NCI-H774 (cell line): ENCODE results near the gene PACRG.

Source experiments
- DNase-seq: peaks from one replicate; lab custom pipeline; 2025; lab: John Stamatoyannopoulos, UW

Gene PACRG

DNA sequence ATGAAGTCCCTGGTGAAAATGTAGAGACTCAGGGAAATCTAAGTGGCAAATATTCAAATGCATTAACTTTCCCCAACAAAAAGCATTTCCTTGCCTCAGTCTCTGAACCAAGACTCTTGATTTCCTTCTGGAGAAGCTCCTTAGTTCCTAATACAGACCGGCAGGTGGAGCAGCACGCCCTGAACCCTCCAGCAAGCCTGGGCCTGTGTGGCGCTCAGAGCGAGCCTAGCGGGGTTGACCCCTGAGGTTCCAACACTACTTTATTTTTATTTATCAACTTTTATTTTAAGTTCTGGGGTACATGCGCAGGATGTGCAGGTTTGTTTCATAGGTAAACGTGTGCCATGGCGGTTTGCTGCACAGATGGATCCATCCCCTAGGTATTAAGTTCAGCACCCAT, 50.8 kb downstream of the PACRG start:
- no peak for DNase-seq

DNA sequence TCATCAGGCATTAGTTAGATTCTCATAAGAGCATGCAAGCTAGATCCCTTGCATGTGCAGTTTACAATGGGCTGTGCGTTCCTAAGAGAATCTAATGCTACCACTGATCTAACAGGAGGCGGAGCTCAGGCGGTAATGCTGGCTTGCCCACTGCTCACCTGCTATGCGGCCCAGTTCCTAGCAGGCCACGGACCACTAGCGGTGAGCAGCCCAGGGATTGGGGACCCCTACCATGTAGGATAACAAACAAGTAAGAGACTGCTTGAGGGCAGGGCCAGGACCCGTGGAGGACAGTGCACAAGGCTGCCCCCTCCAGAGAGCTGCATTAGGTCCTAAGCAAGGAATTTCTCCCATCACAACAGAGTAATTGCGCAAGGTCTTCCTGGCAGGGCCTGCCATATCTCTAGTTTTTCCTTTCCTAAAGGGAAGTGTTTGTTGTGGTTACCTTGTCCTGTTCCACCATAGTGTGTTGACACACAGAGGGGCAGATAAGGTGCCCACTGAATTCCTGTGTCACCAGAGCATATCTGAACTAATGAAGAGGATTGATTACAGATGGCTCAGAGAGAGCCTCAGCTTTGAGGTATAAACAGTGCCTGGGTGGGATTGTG, 58.0 kb downstream of the PACRG start:
- DNase-seq, result no peak

DNA sequence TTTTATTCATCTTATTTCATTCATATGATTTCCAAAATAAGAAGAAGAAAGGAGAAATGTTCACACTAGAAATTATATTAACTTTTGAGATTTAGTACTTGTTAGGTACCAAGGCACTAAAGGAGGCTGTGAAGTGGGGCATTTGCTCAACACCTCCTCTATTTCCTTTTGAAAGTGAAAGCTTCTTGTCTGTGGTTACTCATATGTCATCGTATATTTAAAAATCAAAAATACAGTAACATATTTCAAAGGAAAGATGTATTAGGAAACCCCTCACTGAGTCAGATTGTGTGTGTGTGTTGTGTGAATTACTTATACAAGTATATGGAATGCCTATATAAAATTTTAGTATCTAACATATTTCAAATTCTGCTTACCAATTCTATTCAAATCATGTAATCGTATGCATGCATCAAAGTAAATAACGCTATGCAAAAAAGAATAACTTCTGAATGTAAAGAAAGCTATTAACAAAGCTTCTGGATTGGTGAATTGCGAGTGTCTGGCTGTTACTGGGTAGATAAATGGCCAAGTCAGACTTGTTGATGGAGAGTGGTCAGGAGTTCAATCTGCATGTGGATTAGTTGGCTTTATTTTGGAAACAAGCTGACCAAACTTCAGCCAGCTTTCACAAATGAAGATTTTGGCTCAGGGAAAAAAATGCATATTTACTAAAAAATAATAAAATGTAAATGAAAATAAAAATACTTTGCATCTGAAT, 70.9 kb downstream of the PACRG start:
- DNase-seq, result no peak

DNA sequence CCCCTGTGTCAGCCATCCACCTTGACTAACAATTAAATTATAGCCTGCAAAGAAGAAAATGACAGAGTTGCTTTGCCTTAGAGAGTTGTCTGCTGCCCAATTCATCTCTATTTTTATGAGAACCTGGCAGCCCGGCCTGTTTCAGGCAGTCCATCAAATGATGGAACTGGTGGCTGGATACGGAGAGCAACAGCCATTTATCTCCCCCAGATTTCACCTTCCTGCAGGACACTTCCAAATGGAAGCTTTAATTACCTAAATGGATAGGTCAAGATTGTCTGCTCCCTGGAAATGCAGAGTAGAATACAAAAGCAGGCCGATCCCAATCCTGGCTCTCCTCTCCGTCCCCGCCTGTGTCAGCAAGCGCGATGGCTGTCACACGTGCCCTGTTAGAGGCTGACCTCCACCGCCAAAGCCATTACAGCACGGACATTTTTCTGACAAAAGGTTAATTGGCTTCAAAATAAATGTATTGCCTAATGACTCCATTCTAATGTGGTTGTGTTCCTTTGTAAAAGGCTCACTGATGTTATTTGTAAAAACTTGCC, 86.7 kb downstream of the PACRG start:
- DNase-seq, result peak; percentile 4

DNA sequence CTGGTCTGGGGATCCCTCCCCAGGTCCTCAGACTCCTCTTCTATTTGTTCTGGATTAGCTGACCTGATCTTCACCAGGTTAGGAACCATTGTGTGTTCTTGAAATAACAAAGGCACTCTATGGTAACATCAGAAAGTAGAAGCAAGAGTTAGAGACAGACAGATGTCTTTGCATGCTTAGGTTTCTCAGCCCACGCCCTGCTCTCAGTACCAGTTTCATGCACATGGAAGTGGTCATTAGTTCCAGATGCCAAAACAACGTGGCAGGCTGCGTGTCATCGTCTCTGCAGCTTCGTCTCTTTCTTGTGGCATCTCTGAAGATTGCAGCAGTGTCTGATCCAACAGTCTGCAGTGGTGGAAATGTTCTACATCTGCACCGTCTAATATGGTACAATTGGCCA, 89.4 kb downstream of the PACRG start:
- DNase-seq, result no peak

DNA sequence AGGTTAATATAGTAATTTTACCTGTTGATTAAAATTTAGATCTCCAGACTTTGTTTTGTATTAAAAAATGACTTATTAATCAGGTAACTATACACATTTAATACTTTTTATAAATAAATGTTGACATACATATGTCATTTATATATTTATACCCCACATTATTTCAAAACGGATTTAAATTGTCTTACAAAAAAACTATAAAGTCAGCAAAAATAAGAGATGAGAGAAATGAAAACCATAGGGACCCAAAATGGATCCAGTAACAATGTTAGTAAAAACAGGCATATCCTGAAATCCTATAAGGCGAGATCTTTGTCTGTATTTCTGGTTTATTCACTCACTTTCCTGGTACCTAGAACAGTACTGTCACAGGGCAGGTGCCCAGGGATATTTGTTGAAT, 91.5 kb downstream of the PACRG start:
- no peak for DNase-seq

DNA sequence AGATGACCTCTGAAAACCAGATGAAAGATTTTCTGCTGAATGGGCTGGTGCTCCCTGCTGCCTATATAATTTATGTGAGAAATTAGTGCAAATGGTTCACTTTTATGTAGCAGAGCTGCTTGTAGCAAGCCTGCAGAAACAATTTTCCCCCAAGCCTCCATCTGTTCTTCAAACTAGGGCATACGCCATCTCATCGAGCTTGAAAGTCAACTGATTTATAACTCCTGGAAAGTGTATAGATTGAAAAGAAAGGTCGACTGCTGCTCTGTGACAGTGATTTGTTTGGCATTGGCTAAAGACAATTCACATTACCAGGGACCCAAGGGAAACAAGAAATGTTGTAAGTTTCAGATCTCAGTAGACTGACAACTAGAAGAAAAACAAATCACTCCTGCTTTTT, 93.3 kb downstream of the PACRG start:
- no peak for DNase-seq

DNA sequence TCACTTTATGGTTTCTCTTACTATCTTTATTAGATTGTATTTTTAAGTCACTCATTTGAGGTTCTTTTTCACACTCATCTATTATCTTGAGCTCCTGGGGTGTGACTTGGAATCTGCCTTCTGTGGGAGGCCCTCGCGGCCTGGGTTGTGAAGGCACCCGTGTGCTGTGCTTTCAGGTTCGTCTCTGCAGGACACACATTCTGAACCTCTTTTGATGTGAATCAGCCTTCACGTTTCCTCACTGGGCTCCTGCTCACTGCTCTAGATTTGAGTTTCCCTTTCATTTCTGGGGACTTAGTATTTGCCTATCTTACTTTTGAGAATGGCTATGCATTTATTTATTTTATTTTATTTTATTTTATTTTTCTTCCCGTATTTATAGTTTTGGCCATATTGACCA, 97.8 kb downstream of the PACRG start:
- DNase-seq, result no peak

DNA sequence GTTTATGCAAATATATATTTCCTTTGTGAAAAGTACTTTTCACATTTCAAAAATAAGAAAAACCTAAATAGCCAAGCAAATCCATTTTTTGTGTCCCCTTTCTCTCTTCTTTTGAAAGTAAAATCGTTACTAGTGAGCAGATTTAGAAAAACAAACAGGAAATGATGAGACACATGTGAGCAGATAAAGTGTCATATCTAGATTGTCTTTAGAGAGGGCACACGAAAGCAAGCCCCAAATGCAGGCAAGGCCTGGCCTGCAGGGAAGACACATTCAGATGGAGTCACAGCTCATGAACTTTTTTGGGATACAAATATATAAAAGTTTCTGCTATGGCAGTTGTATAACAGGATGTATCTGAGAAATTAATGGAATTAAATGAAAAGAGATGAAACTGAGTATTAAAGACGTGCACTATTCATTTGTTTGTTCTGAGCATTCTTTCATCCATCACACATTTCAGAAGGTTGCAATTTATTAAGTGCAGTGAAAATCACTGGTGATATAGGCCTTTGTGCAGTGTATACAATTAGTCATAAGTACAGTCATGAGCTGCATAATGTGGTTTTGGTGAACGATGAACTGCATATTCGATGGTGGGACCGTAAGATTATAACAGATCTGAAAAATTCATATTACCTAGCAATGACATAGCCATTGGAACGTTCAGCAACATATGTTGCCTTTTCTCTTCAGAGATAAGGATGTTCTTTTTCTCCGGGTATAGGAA, 101.4 kb downstream of the PACRG start:
- no peak for DNase-seq

DNA sequence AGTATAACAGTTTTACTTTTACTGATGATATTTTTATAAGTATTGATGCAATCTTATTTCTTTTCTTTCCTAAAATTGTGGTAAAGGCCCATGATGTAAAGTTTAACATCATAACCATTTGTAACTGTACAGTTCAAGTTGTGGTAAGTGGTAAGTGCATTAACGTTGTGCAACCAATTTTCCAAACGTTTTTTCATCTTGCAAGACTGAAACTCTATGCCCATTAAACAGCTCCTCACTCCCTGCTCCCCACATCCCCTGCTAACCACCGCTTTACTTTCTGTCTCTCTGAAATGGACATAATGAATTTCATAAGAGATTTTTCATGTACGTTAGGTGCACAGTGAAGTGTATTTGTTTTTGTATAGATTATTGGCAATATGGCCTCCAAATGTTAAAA, 106.0 kb downstream of the PACRG start:
- DNase-seq, result no peak

DNA sequence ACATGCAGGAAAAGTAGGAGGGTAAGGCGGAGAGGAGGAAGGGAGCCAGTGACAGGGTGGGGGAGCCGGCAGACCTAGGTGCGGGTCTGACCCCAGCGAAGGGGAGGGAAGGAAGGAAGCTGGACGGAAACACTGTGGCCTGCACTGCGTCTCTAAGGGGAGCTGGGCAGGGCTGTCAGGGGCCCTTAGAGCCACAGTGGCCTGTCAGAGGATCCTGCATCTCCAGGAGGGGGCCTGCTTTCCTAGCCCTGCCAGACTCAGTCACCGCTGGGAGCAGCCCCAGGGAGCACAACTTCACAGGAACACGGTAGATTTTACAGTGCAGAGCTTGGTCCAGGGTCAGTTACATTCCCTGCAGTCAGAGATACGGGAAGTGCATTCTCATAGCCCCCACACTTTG, 118.2 kb downstream of the PACRG start:
- no peak for DNase-seq

DNA sequence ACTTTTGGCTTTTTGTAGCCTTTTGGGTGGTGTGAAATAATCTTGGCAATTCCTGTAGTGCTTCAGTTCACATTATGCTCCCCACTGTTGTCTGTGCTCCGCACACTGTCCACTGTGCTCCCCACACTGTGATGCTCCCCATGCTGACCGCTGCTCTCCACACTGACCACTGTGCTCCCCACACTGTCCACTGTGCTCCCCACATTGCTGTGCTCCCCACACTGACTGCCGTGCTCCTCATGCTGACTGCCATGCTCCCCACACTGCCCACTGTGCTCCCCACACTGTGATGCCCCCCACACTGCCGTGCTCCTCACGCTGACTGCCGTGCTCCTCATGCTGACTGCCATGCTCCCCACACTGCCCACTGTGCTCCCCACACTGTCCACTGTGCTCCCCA, 118.9 kb downstream of the PACRG start:
- DNase-seq, result no peak

DNA sequence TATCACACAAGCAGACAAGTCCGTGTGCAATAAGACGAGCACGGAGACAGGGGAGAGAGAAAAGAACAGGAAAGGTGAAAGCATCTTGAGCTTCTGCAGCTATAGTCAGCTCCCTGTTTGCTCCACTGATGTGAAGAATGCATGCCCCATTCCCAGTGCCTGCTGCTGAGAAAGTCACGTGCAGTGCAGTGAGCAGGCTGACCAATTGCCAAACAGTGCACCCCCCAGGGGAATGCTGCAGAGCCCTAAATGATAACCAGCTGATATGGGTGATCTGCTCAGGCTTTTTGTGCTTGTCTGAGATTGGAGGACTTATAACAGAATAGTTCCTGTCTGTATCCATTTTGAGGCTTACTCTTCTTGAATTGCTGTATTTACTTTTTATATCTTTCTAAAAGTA, 121.5 kb downstream of the PACRG start:
- DNase-seq, result no peak

DNA sequence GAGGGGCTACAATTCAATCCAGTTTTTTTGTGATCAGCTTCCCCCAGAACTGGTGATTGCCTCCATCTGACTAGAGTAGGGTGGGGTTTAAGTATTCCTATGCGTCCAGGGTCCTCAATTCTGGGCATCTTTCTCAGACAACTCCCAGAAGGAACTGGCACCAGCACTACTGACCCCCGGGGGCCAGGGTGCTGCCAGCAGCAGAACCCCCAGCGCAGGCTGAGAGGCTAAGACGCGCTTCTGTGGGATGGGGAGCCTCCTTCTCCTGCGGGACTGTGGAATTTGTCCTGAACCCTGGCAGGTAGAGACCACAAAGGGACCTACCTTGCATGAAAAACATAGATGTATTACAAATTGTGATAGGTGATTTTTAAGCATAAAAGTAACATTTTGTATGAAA, 124.4 kb downstream of the PACRG start:
- DNase-seq, result no peak

DNA sequence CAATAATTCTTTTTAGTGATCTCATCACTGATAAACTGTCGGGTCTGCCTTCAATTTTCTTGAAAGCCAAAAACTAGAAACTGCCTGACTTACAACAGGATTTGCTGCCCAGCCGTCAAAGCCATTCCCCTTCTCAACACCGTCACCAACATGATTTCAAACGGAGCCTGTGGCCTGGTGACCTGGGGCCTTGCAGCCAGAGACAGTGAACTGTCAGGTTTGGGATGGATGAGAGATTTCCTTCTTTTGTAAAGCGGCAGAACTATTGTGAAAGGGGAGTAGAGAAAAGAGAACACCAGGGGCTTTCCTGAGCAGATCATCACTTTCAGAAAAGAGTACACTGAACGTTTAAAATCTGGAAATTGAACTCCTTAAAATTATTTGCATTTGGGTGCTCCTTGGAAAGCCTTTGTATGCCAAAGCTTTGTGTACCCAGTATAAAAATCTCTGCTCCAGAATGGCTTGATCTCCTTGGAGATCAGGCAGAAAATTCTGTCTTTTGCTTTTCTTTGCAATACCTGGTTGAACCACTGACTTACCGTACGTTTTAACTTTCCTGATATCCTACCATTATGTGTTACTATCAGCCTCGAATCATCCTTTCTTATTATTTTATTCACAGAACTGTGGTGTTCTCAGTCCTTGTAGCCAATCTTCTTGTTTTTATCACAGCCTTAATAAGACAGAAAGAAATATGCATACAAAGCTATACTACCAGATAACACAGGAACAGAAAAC, 125.2 kb downstream of the PACRG start:
- no peak for DNase-seq

DNA sequence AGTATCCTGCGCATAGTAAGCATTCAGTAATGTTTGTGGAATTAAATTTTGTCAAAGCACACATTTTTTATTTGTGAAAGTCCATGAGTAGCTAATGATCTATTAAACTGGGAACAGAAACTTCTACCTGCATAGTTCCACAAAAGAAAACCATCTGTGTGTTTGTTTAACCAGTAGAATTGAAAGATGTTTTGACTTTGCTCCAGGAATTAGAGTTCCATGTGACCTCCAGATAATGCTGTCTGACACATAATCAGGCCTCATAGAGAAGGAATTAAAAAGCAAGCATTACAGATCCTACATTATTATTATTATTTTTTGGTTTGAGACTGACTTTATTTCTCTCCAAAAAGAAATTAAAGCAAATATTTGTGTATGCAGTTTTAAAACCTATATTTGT, 126.5 kb downstream of the PACRG start:
- no peak for DNase-seq

DNA sequence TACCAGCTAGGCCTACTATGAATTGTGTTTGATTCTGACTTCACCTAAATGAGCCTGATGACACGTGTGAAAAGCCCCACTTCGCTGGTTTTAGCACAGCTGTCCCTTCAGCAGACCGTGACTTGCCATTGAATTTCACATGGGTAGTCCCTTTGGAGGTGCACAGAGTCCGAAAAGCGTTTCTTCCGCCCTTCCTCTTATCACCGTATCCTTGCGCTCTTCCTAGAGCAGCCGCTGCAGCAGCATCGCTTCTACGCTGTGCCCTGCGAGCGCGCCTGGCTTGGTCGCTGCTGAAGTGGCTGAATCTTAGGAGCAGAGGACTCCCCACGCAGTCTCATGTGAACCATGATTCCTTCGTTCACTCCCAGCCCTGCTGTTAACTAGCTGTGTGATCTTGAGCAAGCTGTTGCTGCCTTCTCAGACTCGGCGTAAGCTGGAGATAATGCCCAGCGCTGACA, 127.0 kb downstream of the PACRG start:
- DNase-seq, result no peak

DNA sequence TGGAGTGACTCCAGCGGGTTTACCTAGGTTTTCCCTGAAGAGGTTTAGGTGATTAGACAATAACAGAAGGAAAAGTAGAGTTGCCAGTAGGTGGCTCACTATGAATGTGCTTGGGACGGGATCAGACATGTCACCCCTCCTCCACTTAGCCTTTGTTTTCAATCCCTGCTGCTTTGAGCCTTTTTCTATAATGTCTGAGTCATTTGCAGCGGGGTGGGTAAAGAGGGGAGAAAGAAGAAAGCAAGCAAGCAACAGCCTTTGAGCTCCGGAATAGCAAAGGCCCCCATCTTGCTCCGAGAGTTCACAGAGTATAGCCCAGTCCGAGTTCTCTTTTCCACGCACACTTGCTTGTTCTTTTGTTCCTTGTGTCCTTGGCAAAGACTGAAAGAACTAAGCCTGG, 129.1 kb downstream of the PACRG start:
- peak; percentile 29 for DNase-seq

DNA sequence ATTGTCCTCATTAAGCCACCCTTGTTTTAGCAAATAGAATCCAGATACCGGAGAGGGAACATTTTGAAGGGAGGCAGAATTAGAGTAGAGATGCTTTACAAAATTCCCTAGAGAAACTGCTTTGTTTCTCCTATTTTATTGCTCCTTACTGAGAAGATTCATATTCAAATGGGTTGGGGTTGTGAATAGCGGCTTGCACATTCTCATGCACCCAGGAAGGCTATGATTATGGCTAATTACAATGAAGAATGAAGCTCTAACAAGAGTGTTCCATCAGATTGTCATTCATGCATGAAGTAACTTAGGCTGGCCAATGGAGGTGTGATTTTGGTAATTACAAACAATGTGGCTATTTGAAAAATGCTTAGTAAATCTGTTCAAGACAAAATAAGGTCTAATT, 129.6 kb downstream of the PACRG start:
- no peak for DNase-seq

DNA sequence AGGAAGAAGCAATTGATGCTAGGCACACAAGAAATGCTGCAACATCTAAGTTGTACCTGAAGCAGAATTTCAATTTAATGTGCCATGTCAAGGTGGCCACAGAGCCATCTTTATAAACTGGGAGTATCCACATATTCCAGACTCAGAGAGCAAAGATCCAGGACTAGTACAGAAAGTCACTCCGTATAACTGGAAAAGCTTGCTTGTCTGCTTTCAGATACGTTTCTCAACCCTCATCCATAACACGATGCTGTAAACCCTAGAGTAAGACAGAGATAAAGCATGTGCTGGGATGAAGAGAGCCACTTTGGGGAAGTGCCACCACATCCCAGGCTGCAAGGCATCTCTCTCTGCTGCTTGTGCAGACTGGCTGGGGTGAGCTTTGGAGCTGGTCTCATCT, 134.7 kb downstream of the PACRG start:
- no peak for DNase-seq

DNA sequence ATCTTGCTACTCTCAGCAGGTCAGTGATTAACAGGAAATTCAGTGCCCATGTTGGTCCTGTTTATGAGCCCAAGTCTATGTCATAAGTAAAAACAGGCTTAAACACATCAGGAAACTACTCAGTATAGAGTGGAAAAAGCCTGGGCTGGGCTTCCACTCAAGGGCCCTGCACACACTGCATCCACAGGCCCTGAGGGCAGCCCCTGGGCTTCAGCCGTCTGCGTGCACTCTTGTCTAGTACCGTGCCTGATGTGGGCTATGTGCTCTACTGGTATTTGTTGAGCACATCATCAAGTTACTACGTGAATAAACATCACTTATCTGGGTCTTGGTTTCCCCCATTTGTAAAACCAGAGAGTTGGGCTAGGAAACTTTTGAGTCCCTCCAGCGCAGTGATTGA, 135.2 kb downstream of the PACRG start:
- DNase-seq, result no peak

DNA sequence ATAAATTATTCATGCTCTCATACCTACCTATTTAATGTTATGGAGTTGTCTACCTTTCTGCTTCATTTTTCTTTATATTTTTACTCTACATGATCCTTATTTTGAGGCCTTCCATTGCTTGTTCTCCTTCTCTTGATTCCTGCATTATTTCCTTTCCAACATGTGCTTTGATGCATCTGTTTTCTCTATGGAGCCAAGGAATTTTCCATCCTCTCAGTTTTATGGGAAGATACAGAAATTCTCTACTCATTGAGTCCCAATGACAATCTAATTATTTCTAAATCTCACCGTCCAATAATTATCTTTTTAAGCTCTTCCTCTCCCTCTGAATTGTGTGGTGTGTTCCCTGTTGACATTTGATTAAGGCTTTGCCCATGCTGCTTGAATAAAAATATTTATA, 136.0 kb downstream of the PACRG start:
- no peak for DNase-seq
